ENCODE data around the gene INPP5F. TPM values are rescaled to one million over a fixed set of nuclear protein-coding genes. Genes with fewer than 3 reads are reported as not detected.

The INPP5F gene
- total and polyA plus RNA-seq, 9 donors: 8.1 to 18.8 (median 13.8) TPM

- DNase-seq: no peak
- no peak overlapping the region for H3K27ac ChIP-seq
- H3K9me3 ChIP-seq: no peaks in the 10 kb centered on the region
- intact Hi-C loops (cut with DNase I): no loop called here
- WGBS, 3 donors: 96 to 98% (median 96%) methylated on average over 11 of the region's 11 CpGs
- TF ChIP-seq CTCF (IDR thresholded peaks at IDR 0.05) (no peak), EP300 (IDR thresholded peaks at IDR 0.05) (no peak)
- no peak overlapping the region for H3K4me3 ChIP-seq
- H3K4me1 ChIP-seq (ENCODE audit: insufficient read depth): no peaks in the 10 kb centered on the region
- H3K27me3 ChIP-seq: no peaks in the 10 kb centered on the region
- no peaks in the 10 kb centered on the region for H3K36me3 ChIP-seq
Observed at GRCh38 chr10:119806334-119807130, 80.7 kb downstream of the INPP5F start.

GRCh38 chr10:119807960-119808697, 82.3 kb downstream of the INPP5F start:
- Histone ChIP-seq H3K9me3 (no peaks in the 10 kb centered on the region), H3K27ac (no peak overlapping the region), H3K27me3 (no peaks in the 10 kb centered on the region), H3K36me3 (no peaks in the 10 kb centered on the region), H3K4me1 (ENCODE audit: insufficient read depth) (no peaks in the 10 kb centered on the region), H3K4me3 (no peak overlapping the region)
- intact Hi-C loops (cut with DNase I): no loop called here
- TF ChIP-seq CTCF (IDR thresholded peaks at IDR 0.05) (no peak), EP300 (IDR thresholded peaks at IDR 0.05) (no peak), POLR2A (IDR thresholded peaks at IDR 0.05) (no peak)
- 94 to 96% (median 94%) methylated on average over 3 of the region's 3 CpGs for WGBS, 3 donors
- DNase-seq: no peak

GRCh38 chr10:119811122-119811521, 85.3 kb downstream of the INPP5F start:
- Histone ChIP-seq H3K27me3 (no peaks in the 10 kb centered on the region), H3K9me3 (no peaks in the 10 kb centered on the region), H3K36me3 (no peaks in the 10 kb centered on the region), H3K27ac (no peak overlapping the region), H3K4me1 (ENCODE audit: insufficient read depth) (no peaks in the 10 kb centered on the region), H3K4me3 (no peak overlapping the region)
- intact Hi-C loops (cut with DNase I): no loop called here
- 87 to 92% (median 90%) methylated on average over 4 of the region's 4 CpGs for WGBS, 3 donors
- DNase-seq: no peak
- TF ChIP-seq EP300 (IDR thresholded peaks at IDR 0.05) (no peak), POLR2A (IDR thresholded peaks at IDR 0.05) (no peak), CTCF (IDR thresholded peaks at IDR 0.05) (no peak)

GRCh38 chr10:119812684-119813083, 86.8 kb downstream of the INPP5F start:
- Histone ChIP-seq H3K4me3 (no peak overlapping the region), H3K27ac (no peak overlapping the region), H3K36me3 (no peaks in the 10 kb centered on the region), H3K9me3 (no peaks in the 10 kb centered on the region), H3K27me3 (no peaks in the 10 kb centered on the region), H3K4me1 (ENCODE audit: insufficient read depth) (no peaks in the 10 kb centered on the region)
- no peak for DNase-seq
- no peak for TF ChIP-seq POLR2A (IDR thresholded peaks at IDR 0.05)
- TF ChIP-seq EP300 (IDR thresholded peaks at IDR 0.05): no peak
- no peak for TF ChIP-seq CTCF (IDR thresholded peaks at IDR 0.05)
- intact Hi-C loops (cut with DNase I): no loop called here
